T-helper 1 cell treated with Interleukin-12 subunit alpha and Interleukin-12 subunit beta and Interleukin-4 antibody, amounts not matched to agents 30 ng/mL and 1 ng/mL, for 36 hours (primary cell): ENCODE results near the gene CTNNA2. TPM values are rescaled to one million over a fixed set of nuclear protein-coding genes. Genes with fewer than 3 reads are reported as not detected.

ENCODE experiments used
- intact Hi-C: fragments of 100-400 bp; cut with micrococcal nuclease; formaldehyde crosslinking; loops from one replicate; pipeline ENCODE4 v1.15.1; 2024
- total RNA-seq: library from RNA; stranded (reverse); gene quantifications from 2 replicates; pipeline ENCODE4 v1.2.3, GENCODE V29; 2022

The CTNNA2 gene
- total RNA-seq, 1 donor from 2014 or later = not detected

DNA sequence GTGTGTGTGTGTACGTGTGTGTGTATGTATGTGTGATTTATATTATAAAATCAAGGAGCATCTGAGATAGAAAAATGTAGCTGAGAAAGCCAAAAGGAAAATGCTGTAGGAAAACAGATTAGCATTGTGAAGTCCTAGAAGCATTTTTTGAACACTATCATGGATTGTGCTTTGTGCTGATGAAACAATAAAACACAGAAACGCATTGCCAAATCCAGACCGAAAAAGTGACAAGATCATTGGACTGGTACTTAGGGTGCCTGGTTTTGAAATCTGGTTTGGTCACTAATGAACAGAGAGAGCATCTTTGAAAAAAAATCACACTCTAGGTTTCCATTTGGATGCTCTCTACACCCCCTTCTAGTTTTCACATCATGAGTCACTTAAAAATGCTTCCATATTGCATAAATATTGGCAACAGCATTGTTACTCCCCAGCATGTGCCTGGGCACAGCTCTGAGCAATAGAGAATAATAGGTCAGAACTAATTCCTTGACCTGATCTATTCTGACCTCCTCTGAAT lies 1006.3 kb downstream of the CTNNA2 start:
- intact Hi-C loops = no loop called here

DNA sequence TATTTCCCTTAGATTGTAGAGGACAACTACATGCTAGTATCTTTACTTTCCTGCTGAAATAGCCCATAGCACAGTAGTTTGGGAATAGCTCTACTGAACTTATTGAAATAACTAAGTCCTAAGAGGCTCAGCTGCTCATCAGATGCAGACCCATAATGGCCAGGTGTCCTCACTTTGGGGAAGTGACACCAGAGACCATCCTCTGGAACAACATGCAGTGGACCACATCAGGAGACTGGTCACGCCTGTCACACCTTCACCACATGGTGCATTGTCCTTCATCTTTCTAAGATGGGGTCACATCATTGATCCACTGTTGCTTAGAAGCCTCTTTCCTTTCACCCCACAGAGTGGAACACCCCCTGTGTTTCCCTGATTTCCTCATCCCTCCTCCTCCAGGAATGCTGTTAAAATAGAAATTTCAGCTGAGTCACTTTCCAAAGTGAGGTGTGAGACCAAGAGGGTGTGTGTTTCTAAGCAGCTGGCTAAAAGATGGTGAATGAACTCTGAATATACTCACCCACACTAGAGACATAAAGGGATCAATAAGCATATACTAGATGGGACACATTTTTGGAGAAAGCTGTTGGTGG lies 1006.9 kb downstream of the CTNNA2 start:
- intact Hi-C loops = no loop called here

DNA sequence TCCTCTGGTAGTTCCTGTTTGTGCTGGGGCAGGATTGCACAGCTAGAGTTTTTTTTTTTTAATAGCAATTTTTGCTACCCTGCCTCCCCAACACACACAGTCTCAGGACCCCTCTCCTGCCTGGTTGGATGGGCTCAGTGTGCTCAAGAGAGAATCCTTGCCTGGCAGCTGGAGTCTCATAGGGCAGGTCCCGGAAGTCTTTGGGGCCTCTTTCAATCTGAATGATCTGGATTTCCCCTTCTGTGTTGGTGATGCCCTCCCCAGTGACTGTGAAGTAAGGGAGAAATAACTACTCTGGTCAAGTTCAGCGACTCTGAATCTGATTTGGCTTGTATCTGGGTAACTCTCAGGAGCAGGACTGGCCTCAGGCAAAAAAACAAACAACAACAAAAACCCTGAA lies 1012.3 kb downstream of the CTNNA2 start:
- intact Hi-C loops = no loop called here

DNA sequence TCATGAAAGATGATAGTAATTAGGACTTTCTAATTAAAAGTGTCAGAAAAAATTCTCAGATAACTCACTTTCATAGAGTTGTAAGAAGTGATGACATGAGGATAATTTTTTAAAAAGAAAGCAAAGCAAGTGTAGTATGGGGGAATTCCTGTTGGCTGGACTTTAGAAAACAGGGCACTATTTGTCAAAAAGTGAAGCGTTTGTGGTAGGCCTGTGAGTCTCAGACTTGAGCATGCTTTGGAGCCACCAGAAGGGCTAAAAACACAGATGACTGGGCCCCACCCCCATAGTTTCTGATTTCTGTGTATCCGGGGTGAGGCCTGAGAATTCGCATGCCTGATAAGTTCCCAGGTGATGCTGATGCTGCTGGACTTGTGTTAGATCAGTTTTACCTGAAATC lies 1014.3 kb downstream of the CTNNA2 start:
- intact Hi-C loops = no loop called here

DNA sequence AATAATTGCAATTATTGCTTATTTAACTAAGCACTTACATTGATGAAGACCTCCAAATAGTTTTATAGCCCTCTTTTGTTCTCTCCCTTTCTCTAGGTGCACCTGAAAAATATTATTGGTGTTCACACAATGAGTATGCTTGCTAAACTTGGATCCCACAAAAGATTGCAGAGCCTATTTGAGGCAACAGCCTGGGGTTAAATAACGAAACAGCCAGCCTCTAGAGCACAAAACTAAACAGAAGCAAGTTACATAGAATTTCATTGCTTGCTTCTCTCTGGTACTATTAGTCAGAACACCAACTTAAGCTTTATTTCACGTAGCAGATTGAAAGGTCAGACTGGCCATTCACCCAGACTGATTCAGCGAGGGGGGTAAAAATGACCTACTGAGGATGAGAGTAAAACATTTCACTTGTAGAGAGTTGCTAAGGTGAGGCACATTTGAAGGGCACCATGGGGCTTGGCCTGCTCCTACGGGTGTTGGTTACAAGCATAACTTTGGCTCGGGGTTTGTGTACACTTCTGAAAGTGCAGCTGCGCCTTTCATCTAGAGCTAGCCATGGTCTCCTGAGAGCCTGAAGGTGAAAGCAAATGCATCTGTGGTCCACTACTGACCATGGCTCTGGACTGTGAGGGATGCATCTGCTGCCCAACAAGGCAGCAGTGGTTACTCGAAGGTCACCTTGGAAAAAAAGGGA lies 1016.8 kb downstream of the CTNNA2 start:
- intact Hi-C loops = no loop called here

DNA sequence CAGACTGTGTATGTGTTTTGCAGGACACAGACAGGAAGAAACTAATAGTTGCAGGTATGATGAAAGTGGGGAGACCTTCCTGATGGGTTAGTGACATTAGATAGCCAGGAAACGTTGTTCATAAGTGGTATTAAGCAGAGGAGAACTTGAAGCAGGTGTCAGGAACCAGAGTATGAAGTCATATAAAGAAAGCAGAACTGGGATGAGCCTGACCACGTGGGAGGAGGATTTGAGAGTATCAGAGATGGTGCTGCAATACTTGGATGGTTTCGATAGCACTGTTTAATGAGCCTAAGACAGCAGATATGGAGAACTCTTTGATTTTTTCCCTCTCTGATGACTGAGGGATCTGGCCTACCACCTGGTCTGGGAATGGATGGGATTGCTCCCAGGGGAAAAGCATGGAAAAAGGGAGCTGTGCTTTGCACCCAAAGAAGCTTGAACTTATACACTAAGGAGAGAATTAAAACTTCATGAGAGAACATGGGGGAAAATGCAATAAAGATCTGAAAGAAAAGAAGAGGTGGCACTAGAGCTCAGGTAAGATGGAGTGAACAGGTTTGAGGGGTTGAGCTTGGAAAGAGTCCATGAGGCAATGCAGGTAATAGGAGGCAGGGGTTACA lies 1017.7 kb downstream of the CTNNA2 start:
- intact Hi-C loops = no loop called here

DNA sequence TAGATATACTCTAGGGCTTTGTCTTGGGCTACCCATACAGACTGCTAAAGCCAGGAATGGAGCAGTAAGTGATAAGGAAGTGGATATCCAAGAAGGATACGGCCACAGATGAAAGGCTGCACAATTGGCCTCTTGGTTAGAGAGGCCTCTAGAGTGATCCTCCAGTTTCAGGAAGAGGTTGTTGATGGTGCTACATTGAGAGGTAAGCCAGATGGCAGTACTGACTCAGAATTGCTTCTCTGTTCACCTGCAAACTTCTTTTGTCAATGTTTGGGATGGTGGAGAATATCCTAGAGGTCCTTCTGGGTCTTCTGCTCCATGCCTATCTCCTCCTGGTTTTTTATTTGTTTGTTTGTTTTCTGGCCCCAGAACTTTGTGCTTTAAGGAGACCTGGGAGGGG lies 1018.5 kb downstream of the CTNNA2 start:
- intact Hi-C loops = no loop called here

DNA sequence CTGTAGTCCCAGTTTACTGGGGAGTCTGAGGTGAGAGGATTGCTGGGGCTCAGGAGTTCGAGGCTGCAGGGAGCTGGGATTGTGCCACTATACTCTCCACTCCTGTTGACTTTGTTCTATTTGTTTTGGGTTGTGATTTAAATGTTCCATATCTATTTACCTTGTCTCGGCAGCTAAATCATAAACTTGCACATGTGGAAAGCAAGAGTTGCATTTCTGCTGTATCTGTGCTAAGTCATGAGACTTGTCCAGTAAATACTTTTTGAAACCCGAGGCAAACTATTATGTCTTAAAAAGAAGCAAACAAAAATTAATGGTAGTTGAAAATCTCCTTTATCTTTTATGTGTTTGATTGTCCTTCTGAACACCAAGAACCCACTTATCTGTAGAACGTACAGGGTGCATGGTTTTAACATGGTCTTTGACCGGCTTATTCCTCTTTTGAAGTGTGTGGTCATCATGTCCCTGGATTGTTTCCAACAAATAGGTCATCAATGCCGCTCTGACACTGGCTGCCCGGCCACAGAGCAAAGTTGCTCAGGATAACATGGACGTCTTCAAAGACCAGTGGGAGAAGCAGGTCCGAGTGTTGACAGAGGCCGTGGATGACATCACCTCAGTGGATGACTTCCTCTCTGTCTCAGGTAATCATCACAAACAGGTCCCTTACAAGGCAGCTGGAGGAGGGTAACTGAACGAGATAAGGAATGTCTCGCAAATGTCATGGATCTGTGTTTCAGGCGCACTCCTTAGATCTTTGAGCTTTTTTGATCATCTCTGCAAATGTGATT lies 1032.8 kb downstream of the CTNNA2 start:
- intact Hi-C loops = no loop called here

DNA sequence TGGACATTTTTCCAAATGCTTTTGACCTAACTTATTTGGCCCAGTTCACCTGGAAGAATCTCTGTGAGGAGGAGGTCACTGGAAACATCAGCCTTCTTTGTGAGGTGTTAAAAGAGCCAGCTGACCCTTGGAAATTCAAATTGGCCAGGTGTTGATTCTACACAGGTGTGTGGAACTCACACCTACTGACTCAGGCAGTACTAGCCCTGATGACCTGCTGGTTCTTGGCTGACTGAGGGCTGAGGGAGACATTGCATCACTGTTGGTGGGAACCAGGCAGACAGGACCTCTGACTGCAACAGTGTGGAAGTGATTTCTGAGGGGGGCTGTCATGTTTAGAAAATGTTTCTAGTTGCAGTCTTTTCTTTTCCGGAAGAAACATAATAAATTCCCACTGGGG lies 1033.9 kb downstream of the CTNNA2 start:
- intact Hi-C loops = no loop called here

DNA sequence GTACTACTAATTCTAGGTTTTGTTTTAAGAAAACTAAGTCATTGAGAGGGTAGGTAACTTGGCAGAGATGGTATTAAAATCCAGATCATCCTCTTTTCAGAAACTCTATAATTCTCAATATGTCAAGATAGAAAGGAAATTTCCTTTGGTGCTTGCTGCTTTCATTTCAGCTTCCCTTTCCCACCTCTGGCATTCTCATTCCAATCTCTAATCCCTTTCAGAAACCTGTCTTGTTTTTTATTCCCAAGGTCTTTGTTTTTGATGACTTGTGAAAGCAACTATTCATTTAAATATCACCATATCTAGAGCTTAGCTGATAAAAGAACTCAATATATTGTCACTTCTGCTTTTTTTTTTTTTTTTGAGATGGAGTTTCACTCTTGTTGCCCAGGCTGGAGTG lies 1034.5 kb downstream of the CTNNA2 start:
- intact Hi-C loops = no loop called here

DNA sequence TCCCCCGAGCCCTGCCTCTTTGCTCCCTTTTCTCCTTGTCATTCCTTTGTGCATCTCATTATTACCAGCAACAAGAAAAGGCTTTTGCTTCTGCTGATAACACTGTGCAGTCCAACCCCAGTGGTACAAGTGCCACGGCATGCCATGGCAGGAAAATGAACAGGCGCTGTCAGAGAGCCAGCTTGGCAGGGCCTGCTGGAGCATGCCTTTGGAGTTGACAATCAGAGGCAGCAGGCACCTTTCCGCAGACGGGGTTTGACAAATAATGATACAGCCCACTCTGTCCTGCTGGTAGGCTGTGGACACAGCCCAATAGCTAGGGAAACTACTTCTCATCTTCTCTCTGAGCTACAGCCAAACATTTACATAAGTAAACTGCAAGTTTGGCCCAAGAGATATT lies 1035.6 kb downstream of the CTNNA2 start:
- intact Hi-C loops = no loop called here

DNA sequence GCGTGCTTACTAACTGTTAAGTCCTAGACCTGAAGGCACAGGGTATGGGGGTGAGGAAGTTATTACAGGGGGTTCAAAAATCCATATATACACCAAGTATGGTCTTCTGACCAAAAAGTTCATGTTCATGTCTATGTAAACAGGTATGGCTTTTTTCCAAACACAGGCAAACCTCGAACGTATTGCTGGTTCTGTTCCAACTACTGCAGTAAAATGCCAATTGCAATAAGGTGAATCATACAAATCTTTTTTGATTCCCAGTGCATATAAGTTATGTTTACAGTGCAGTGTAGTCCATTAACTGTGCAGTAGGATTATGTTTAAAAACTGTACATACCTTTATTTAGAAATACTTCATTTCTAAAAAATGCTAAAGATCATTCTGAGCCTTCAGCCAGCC lies 1037.0 kb downstream of the CTNNA2 start:
- intact Hi-C loops = no loop called here

DNA sequence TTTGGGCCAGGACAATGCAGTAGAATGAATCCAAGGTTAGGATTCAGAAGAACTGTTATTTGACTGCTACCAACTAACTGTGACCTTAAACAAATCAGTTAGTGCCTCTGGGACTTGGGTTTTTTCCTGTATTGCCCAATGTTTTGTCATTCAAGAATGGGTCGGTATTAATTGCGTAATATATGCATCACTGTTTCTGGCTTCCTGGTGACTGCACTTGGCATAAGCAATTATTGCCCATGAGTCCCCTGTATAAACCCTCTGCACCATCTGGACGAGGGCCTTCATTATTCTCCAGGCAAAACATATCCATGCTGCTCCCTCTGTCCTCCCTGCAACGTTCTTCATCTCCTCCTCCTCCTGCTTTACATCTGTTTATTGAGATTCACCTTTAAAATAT lies 1047.5 kb downstream of the CTNNA2 start:
- intact Hi-C loops = no loop called here

DNA sequence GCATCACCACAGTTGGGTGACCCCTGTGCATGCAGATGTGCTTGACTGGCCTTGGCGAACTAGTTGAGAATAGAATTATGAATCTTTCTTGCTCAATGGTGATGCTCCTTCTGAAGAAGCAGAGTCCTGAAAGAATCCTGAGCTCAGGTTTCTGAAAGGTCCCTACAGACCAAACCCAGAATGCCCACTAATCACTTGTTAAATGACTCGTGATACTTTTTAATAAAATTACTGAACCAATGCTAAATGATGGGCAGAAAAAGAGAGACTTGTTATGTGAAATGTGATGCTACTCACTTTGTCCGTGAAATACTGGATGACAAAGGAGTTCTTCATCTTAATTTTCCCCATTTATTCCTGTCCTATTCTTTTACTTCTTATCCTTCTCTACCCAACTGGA lies 1055.2 kb downstream of the CTNNA2 start:
- intact Hi-C loops = no loop called here

DNA sequence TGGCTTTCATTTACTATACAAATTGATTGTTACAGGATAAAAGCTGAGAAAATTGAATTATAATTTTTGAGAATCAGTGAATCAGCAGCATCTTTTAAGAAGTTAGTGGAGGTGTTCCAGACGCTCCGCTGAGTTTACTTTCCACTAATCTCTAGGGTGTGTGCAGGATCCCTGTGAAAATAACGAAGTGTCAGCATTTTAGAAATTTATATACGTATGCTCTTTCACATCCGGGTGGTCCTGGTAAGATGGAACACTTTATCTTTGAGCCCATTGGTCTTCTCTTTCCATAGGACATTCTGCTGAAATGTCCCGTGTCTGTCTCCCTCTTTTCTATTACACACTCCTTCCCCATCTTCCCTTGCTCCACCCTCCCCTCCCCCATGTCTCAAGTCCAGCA lies 1060.3 kb downstream of the CTNNA2 start:
- intact Hi-C loops = no loop called here

DNA sequence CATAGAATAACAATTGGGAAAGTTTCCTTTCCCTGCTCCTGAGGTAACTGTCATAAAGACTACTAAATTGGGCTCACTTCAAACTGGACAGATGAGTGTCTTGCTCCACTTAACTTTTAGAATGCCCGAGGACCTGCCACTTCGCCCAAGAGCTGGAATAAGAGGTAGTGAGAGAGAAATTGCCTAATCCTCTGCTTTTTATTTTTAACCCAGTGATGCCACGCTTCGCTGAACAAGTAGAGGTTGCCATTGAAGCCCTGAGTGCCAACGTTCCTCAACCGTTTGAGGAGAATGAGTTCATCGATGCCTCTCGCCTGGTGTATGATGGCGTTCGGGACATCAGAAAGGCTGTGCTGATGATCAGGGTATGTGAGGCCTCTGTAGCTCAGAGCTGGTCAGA lies 1061.1 kb downstream of the CTNNA2 start:
- intact Hi-C loops = no loop called here

DNA sequence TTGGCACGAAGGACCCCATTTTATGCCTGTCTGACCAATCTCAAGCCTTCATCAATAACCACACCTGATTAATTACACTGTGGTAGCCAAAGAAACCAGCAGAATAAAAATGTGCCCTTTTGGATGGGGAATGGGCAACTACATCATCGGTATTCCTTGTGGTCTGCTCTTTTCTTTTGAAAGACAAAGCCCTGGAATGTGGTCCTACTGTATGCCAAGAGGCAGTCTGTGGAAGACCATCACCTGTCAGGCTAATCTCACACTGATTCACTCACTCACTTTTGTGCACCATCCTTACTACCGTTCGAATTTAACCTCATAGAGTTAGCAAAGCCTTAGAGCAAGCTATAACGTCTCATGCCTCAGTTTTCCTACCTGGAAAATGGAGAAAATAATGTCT lies 1066.9 kb downstream of the CTNNA2 start:
- intact Hi-C loops = no loop called here

DNA sequence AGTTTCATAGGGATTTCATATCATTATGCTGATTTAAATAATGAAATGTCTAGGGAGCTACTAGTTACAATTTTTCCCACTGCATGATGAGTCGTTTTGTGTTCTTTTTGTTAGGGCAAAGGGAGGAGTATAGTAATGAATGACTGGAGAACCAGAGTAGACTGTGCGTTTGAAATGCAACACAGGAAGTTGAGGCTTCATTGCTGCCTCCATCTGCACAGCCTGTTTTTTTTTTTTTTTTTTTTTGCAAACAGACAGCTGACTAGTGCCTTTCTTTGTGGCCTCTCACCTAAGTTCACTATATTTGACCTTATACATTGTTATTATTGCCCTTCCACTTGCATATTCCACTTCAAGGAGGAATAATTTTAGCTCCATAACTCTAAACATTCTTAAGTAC lies 1078.4 kb downstream of the CTNNA2 start:
- intact Hi-C loops = no loop called here

DNA sequence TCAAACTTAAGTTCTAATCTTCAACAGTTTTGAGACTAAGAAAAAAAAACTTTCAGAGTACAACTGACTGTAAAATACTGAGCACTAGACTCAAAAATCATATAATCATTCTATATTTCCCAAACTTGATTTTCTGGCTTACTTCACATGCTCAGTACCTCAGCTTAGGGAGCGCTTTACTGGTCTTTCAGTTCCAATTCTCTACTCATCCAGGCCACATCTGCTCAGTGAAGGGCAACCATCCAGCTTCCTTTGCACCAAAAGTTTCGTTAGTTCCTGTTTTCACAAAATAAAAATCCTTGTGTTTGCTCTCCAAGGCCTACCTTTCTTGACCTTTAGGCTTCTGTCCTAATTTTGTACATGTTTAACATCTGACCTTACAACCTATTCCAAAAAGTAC lies 1079.3 kb downstream of the CTNNA2 start:
- intact Hi-C loops = no loop called here

DNA sequence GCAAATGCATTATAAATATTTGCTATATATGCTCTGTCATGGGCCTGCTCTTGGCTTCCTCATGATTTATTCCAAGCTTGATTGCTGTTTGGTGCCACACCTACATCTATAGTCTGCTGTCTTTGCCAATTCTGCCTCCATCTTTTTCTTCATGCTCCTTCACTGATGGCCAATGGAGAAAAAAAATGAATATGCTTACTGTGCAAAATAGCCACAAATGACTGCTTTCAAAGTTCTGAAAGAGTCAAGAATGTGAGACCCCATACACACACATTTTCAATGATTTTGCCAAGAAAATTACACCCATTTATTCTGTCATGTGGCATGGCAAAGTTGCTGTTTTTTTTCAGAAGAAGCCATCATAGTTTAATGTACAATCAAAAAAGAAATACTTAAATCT lies 1097.3 kb downstream of the CTNNA2 start:
- intact Hi-C loops = no loop called here

DNA sequence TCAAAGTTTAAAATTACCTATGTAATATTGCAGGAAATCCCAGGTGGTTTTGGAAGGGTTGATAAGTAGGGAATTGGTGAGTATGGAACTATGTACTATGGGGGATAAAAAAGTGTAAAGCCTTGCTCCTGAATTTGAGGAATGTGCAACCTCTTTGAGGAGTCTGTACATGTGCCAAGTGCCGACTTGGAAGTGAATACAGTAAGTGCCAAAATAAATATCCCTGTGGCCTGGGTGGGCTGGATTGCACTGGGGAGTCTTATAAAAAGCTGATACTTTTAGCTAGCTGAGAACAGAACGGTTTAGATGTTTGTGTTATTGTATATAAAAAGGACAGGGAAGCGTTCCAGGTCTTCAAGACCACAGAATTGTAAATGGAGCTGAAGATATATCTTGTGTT lies 1108.8 kb downstream of the CTNNA2 start:
- intact Hi-C loops = no loop called here

DNA sequence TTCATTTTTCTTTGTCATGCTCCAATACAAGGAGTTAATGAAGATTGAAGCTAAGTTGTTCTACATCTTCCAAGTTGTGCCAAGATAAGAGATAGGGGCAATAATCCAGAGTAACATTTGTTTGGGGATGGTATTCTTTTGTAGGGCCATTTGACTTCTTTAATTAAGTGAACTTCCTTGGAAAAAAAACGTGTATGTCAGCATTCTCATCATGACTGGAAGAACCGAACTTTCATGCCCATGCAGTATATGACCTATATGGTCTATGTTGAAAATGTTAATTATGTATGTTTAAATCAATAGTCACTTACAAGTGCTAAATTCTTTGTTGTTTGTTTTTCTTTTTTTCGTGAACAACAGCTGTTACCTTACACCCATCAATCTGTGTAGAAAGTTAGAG lies 1111.2 kb downstream of the CTNNA2 start:
- intact Hi-C loops = no loop called here
